Liver (tissue), 3 donors: ENCODE results near the gene CST4.
"Not testable (repeated sequence)": the region's sequence is repeated elsewhere in the genome, so short reads cannot be mapped to it uniquely, and the experiment has no call there.

Experiments
- ATF3 ChIP-seq: IDR thresholded peaks from 2 replicates; pipeline ENCODE4 v1.6.1; 2016; ENCODE audit warnings: antibody characterized with exemption
- FOXA2 ChIP-seq: IDR thresholded peaks from 2 replicates; pipeline ENCODE4 v1.6.1; 2016; ENCODE audit warnings: antibody characterized with exemption
- GABPA ChIP-seq, 2 donors: IDR thresholded peaks in 1 of 2; conservative IDR thresholded peaks in 1 of 2; 2 replicates each; pipeline ENCODE4 v1.6.1; 2016; ENCODE audit warnings: antibody characterized with exemption in 2 of 2, mild to moderate bottlenecking in 1 of 2, moderate library complexity in 1 of 2
- JUND ChIP-seq, 2 donors: IDR thresholded peaks; 2 replicates each; pipeline ENCODE4 v1.6.1; 2016; ENCODE audit warnings: antibody characterized with exemption in 2 of 2
- NR2F2 ChIP-seq: IDR thresholded peaks from 2 replicates; pipeline ENCODE4 v1.6.1; 2016; ENCODE audit warnings: antibody characterized with exemption
- RAD21 ChIP-seq, 2 donors: IDR thresholded peaks; 2 replicates each; pipeline ENCODE4 v1.6.1; 2016; ENCODE audit warnings: antibody characterized with exemption in 2 of 2, mild to moderate bottlenecking in 2 of 2
- RXRA ChIP-seq, 2 donors: IDR thresholded peaks; 2 replicates each; pipeline ENCODE4 v1.6.1; 2017 to 2018; ENCODE audit warnings: antibody characterized with exemption in 2 of 2, mild to moderate bottlenecking in 1 of 2
- SP1 ChIP-seq: IDR thresholded peaks from 2 replicates; pipeline ENCODE4 v1.6.1; 2018; ENCODE audit warnings: antibody characterized with exemption, mild to moderate bottlenecking
- TAF1 ChIP-seq: conservative IDR thresholded peaks from 2 replicates; pipeline ENCODE4 v1.6.1; 2016; ENCODE audit warnings: antibody characterized with exemption, mild to moderate bottlenecking
- YY1 ChIP-seq: IDR thresholded peaks from 2 replicates; pipeline ENCODE4 v1.6.1; 2016; ENCODE audit warnings: antibody characterized with exemption, mild to moderate bottlenecking
- ZBTB33 ChIP-seq: IDR thresholded peaks from 2 replicates; pipeline ENCODE4 v1.6.1; 2016; ENCODE audit warnings: antibody characterized with exemption
- TF ChIP-seq, protein P1 (sequence below): fragments of 150-350 bp; IDR thresholded peaks from 2 replicates; pipeline ENCODE4 v1.5.1; 2017; ENCODE audit warnings: improper control_type of control experiment, low read depth, low read length; ENCODE audit not compliant: missing input control
- TF ChIP-seq, protein P2 (sequence below): IDR thresholded peaks from 2 replicates; pipeline ENCODE4 v1.6.1; 2016; ENCODE audit warnings: antibody characterized with exemption
- donor health status: healthy.
- donor health status: healthy.

GRCh38 chr20:23692725-23693619, 4.1 kb upstream of the CST4 start:
- not testable (repeated sequence) for TF ChIP-seq TAF1; ZBTB33; ATF3; GABPA (IDR thresholded peaks at IDR 0.05 in 1 of 2, conservative IDR thresholded peaks at IDR 0.05 in 1 of 2); SP1; RXRA (IDR thresholded peaks at IDR 0.05); YY1; RAD21 (IDR thresholded peaks at IDR 0.05); FOXA2
- TF ChIP-seq, protein P1, sequence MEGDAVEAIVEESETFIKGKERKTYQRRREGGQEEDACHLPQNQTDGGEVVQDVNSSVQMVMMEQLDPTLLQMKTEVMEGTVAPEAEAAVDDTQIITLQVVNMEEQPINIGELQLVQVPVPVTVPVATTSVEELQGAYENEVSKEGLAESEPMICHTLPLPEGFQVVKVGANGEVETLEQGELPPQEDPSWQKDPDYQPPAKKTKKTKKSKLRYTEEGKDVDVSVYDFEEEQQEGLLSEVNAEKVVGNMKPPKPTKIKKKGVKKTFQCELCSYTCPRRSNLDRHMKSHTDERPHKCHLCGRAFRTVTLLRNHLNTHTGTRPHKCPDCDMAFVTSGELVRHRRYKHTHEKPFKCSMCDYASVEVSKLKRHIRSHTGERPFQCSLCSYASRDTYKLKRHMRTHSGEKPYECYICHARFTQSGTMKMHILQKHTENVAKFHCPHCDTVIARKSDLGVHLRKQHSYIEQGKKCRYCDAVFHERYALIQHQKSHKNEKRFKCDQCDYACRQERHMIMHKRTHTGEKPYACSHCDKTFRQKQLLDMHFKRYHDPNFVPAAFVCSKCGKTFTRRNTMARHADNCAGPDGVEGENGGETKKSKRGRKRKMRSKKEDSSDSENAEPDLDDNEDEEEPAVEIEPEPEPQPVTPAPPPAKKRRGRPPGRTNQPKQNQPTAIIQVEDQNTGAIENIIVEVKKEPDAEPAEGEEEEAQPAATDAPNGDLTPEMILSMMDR = not testable (repeated sequence)
- TF ChIP-seq JUND (IDR thresholded peaks at IDR 0.05) (peak in 1 of 2 donors; percentile 45), NR2F2 (peak; percentile 25)
- TF ChIP-seq, protein P2, sequence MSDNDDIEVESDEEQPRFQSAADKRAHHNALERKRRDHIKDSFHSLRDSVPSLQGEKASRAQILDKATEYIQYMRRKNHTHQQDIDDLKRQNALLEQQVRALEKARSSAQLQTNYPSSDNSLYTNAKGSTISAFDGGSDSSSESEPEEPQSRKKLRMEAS = not testable (repeated sequence)
